Right lobe of liver (tissue), 4 donors: Measurements from ENCODE around the gene ZIC5.

ENCODE experiments used
- CTCF ChIP-seq, 4 donors: fragments of 200-600 bp in 3 of 4; fragments of 450-650 bp in 1 of 4; IDR thresholded peaks; one replicate each; pipeline versions ENCODE4 v1.5.1 to v1.8.0; 2016 to 2022; ENCODE audit warnings: antibody characterized with exemption in 4 of 4, mild to moderate bottlenecking in 2 of 4
- POLR2A ChIP-seq: fragments of 450-650 bp; IDR thresholded peaks from one replicate; pipeline ENCODE4 v1.6.1; 2017; ENCODE audit warnings: antibody characterized with exemption, mild to moderate bottlenecking
- donor health status: DM: no; HTN: no; CAD: no.
- donor health status: DM: no; HTN: no; CAD: no.
- donor health status: DM: no; HTN: yes; CAD: no.

DNA sequence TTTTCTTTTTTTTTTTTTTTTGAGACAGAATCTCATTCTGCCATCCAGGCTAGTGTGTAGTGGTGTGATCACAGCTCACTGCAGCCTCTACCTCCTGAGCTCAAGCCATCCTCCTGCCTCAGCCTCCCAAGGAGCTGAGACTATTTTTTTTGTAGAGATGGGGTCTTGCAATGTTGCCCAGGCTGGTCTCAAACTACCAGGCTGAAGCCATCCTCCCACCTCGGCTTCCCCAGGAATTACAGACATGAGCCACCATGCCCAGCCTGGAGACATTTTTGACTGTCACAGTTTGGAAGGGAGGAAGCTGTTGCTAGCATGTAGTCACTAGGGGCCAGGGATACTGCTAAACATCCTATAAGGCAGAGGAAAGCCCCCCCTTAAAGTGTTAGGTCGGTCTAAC is 23.9 kb downstream of the ZIC5 start:
- TF ChIP-seq CTCF (IDR thresholded peaks at IDR 0.05), result no peak
- TF ChIP-seq POLR2A, result no peak
